HepG2 (cell line): ENCODE data around the gene RRAS. TPM values are rescaled to one million over a fixed set of nuclear protein-coding genes. Genes with fewer than 3 reads are reported as not detected.

Source experiments
- ATF7-NPFF ChIP-seq: sonication (generic); formaldehyde crosslinking; IDR thresholded peaks from 2 replicates; pipeline ENCODE4 v1.8.1; 2023; ENCODE audit warnings: mild to moderate bottlenecking, low read depth, missing genetic modification reagents, moderate library complexity
- FLYWCH1 ChIP-seq: sonication (generic); formaldehyde crosslinking; IDR thresholded peaks from 2 replicates; pipeline ENCODE4 v1.8.1; 2023; ENCODE audit warnings: mild to moderate bottlenecking, missing genetic modification reagents
- KDM4B ChIP-seq: sonication (generic); formaldehyde crosslinking; IDR thresholded peaks from 2 replicates; pipeline ENCODE4 v1.4.0; 2020; ENCODE audit warnings: missing genetic modification reagents
- NR2F6 ChIP-seq, 2 experiments: IDR thresholded peaks; 2 replicates each; pipeline ENCODE4 v1.6.1; 2016; ENCODE audit warnings: antibody characterized with exemption in 1 of 2, mild to moderate bottlenecking in 1 of 2
- SMARCC2 ChIP-seq: fragments of 450-650 bp; IDR thresholded peaks from 2 replicates; pipeline ENCODE4 v1.6.1; 2017; ENCODE audit warnings: antibody characterized with exemption, mild to moderate bottlenecking
- SOX5 ChIP-seq: IDR thresholded peaks from 2 replicates; pipeline ENCODE4 v1.6.1; 2016; ENCODE audit warnings: borderline replicate concordance
- U2AF2 ChIP-seq: fragments of 200-400 bp; formaldehyde crosslinking; IDR thresholded peaks from 2 replicates; pipeline ENCODE4 v1.6.1; 2017; ENCODE audit warnings: low read depth, mild to moderate bottlenecking, low read length
- ZNF598 ChIP-seq: sonication (generic); formaldehyde crosslinking; IDR thresholded peaks from 2 replicates; pipeline ENCODE4 v1.5.1; 2020; ENCODE audit warnings: mild to moderate bottlenecking, missing genetic modification reagents, borderline replicate concordance
- polyA plus RNA-seq, 8 experiments: library from polyadenylated mRNA; depleted of rRNA in 3 of 8; stranded (reverse) in 7 of 8; unstranded in 1 of 8; fragments of >200 nt; fragmentation: Illumina TruSeq in 4 of 8; extraction: Trizol in 4 of 8; gene quantifications; 2 replicates each; pipeline versions ENCODE4 v1.2.1 to v1.2.3, GENCODE V29; 2011 to 2016; ENCODE audit warnings: low read depth in 4 of 8, missing spikeins in 1 of 8, mixed read lengths in 1 of 8; ENCODE audit not compliant: insufficient read depth in 1 of 8
- total RNA-seq, 5 experiments: library from RNA; depleted of rRNA; stranded (reverse); fragments of >200 nt; fragmentation: Illumina TruSeq; extraction: Trizol; gene quantifications; 2 replicates each; pipeline ENCODE4 v1.2.3, GENCODE V29; 2016; ENCODE audit warnings: low read depth in 1 of 5
- TF ChIP-seq, protein P1 (sequence below): sonication (generic); formaldehyde crosslinking; IDR thresholded peaks from 2 replicates; pipeline ENCODE4 v1.4.0; 2020; ENCODE audit warnings: low read depth, missing genetic modification reagents

RRAS gene
- total and polyA plus RNA-seq, 2 of the 13 experiments (the other 11 are each of a cell fraction or from before 2014, with no cell fraction given), result 1.5 to 12.0 TPM

DNA sequence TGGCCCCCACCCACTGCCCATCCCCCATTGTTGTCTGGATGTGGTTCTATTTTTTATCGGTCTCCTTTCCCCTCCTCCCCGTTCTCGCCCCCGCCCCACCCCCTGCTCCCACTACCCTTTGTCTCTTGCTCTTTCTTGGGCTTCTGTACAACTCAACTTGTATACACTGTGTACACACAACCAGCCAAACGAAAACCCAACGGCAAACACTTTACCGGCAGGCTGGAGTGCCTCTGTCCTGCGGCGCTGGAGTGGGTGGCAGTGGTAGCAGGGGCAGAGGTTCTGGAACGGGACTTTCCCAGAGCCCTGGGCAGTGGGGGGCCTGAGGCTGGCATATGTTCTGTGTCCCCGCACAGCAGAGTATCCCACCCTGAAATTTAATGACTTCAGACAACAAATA, 13.7 kb downstream of the RRAS start (continued):
- no peak for TF ChIP-seq SOX5
- no peak for TF ChIP-seq U2AF2
- TF ChIP-seq FLYWCH1 (CRISPR knock-in tag), result no peak
- TF ChIP-seq, protein P1, sequence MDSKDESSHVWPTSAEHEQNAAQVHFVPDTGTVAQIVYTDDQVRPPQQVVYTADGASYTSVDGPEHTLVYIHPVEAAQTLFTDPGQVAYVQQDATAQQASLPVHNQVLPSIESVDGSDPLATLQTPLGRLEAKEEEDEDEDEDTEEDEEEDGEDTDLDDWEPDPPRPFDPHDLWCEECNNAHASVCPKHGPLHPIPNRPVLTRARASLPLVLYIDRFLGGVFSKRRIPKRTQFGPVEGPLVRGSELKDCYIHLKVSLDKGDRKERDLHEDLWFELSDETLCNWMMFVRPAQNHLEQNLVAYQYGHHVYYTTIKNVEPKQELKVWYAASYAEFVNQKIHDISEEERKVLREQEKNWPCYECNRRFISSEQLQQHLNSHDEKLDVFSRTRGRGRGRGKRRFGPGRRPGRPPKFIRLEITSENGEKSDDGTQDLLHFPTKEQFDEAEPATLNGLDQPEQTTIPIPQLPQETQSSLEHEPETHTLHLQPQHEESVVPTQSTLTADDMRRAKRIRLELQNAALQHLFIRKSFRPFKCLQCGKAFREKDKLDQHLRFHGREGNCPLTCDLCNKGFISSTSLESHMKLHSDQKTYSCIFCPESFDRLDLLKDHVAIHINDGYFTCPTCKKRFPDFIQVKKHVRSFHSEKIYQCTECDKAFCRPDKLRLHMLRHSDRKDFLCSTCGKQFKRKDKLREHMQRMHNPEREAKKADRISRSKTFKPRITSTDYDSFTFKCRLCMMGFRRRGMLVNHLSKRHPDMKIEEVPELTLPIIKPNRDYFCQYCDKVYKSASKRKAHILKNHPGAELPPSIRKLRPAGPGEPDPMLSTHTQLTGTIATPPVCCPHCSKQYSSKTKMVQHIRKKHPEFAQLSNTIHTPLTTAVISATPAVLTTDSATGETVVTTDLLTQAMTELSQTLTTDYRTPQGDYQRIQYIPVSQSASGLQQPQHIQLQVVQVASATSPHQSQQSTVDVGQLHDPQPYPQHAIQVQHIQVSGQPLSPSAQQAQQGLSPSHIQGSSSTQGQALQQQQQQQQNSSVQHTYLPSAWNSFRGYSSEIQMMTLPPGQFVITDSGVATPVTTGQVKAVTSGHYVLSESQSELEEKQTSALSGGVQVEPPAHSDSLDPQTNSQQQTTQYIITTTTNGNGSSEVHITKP (CRISPR knock-in tag), result no peak
- no peak for TF ChIP-seq ATF7-NPFF (CRISPR knock-in tag)
- no peak for TF ChIP-seq KDM4B
- TF ChIP-seq SMARCC2, result no peak
- TF ChIP-seq ZNF598 (CRISPR knock-in tag), result no peak
- no peak for TF ChIP-seq NR2F6 (IDR thresholded peaks at IDR 0.05)
- no peak for TF ChIP-seq NR2F6 (CRISPR knock-in tag; IDR thresholded peaks at IDR 0.05)
- TF ChIP-seq, all 625 proteins: peak for 0
